GM21723 (cell line): ENCODE measurements around the gene PLXDC1.

Experiments used
- ATAC-seq: cut with Tn5 transposase; IDR thresholded peaks from one replicate; pipeline ENCODE4 v1.9.1; 2021; ENCODE audit warnings: mild to moderate bottlenecking, moderate library complexity; ENCODE audit not compliant: unreplicated experiment

PLXDC1 gene

GRCh38 chr17:39018267-39019134, 132.9 kb downstream of the PLXDC1 start:
- no peak for ATAC-seq

- no peak for ATAC-seq
Measured at GRCh38 chr17:39016193-39017153, 135.0 kb downstream of the PLXDC1 start.

GRCh38 chr17:39015546-39015935, 135.9 kb downstream of the PLXDC1 start:
- no peak for ATAC-seq

GRCh38 chr17:39014795-39015545, 136.5 kb downstream of the PLXDC1 start:
- no peak for ATAC-seq

- no peak for ATAC-seq
Measured at GRCh38 chr17:39014044-39014794, 137.2 kb downstream of the PLXDC1 start.
